Measurements from ENCODE around the gene GLUD1.

GRCh38 chr10:87101996-87102395, 7.4 kb upstream of the GLUD1 start:
- TF ChIP-seq CTCF (IDR thresholded peaks at IDR 0.05) (no peak), POLR2A (IDR thresholded peaks at IDR 0.05) (no peak)
